GM21576 (cell line): ENCODE measurements around the gene FYCO1.

Experiments used
- ATAC-seq: cut with Tn5 transposase; IDR thresholded peaks from one replicate; pipeline ENCODE4 v1.9.1; 2021; ENCODE audit warnings: mild to moderate bottlenecking, moderate library complexity; ENCODE audit not compliant: unreplicated experiment

Gene FYCO1

DNA sequence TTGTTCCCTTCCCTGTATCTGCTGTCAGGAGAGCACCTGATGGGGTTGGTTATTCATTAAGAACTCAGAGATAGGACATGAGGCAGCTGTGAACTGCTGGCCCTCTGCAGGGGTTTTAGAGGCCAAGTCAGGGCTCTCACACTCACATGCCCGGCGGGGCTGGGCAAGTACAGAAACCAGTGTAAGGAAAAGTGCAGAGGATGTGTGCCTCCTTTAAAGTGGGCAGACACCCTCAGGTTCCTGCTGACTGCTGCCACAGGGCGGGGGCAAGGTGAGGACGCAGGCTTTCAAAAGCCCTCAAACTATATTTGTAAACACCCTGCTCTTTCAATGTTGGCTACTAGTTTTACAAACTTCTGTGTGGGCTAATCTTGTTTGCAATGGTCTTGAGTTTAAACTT, 30.0 kb downstream of the FYCO1 start:
- ATAC-seq = no peak

DNA sequence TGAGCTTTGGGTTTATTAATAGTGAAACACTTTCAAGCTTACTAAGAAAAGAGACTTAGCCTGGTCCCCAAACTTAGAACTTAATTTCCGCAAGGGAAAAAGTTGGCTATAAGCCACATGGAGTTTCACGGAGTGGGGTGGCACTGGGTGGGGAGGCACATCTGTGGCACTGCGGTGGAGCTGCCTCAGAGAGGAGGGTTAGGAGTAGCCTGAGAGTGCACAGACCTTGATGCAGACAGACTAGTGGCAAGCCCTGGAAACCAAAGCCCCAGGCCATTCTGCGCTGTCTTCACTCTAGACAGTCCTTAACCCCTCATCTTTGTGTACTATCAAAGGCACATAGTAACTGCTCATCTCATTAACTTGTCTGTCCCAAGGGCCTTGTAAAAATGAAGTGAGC, 30.4 kb downstream of the FYCO1 start:
- no peak for ATAC-seq

DNA sequence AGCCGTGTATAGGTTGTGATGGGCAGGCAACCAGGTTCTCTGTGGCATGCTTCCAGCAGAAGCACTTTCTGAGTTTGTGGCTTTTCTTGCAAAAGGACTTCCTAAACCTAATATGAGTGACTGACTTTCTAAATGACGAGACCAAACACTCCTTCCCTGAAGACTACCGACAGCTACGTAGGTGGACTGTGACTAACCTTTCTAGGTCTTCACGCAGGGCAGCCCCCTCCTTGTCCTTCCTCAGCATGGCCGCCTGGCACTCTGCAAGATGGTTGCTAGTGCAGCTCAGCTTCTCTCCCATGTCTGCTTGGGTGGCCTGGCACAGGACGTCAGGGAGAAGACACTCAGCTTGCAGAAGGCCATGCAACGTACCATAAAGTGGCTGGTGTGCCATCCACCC, 31.5 kb downstream of the FYCO1 start:
- peak; percentile 56 for ATAC-seq

DNA sequence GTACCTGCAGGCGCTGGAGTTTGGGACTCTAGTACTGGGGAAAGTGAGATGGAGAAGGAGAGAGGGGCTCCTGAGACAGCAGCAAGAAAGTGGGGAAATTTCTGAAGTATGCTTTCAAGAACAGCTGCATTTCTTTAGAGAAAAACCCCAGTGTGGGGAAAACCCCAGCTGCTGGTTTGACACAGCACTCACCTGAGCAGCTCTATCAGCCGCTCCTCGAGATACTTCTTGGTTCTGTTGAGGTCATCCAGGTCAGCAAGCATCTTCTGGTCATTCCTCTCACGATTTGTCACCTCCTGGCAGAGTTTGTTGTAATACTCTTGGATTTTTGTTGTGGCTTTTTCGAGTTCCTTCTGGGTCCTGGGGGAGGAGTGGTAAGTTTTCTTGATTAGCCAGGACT, 33.6 kb downstream of the FYCO1 start:
- ATAC-seq = no peak

DNA sequence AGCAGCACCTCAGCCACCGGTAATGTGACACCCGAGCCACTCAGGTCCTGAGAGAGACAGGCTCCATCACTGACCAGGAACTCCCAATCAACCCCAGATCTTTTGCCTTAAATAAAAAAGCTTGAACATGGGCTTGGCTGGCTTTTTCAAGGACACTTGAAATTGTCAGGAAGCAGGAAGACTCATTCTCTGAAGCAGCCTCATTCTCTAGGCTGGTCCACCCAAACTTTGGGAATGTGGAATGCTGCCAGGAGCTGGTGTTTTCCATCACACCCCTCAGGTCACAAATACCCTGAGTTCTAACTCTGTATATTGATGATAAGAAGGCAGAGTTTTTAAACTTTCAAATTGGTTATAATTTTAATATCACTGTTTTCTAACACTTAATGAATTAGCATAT, 35.3 kb downstream of the FYCO1 start:
- no peak for ATAC-seq

DNA sequence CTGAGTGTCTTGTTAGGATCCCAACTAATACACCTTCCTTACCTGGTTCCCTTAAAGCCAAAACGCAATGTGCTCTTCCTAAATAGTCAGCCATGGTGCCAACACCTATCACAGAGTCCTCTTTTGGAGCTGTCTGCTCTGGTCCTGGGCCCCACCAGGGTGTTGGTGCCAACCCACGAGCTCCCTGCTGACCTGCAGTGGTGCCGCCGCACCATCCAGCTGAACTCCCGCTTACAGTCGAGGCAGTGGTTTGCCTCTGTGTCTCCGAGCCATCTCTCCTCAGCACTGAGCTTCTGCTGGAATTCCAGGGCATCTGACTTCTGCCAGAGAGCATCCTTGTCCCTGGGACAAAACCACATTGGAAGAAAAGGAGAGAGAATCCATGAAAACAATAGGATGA, 36.4 kb downstream of the FYCO1 start:
- ATAC-seq = no peak

DNA sequence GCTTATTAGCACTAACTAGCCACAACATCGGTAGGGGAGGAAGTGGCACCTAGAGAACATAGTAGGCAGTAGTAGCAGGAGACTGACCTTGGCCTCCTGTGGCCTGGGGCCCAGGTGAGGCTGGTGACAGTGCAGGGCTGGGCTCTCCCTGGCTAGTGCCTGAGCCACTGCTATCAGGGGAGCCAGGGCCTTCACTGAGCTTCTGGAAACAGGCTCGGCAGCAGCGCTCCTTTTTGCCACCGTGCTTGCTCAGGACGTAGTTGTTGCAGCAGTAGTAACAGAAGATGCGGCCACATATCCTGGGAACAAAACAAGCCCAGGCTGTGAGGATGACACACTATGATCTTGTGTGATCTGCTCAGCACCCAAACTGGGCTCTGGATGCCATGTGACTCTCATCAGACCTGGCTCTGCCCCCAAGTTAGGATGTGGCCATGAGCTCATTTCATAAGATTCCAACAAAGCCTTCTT, 37.3 kb downstream of the FYCO1 start:
- no peak for ATAC-seq

DNA sequence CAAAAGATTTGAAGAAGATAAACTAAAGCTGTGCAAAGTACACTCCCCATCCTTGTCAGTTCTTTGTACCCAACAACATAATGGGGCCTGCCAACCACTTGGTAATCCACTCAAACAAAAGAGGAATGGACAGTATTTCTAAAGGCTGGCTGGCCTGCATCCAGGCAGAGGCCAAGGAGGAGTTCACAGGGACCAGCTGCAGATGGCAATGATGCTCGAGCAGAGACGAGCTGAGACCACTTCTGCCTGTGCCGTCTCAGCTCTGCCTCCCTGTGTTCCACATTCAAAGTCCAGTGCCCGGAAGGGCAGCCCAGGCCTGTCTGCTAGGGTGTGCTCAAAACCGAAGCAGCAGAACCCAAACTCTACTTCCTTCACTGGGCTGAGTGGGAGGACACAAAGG, 38.0 kb downstream of the FYCO1 start:
- no peak for ATAC-seq

DNA sequence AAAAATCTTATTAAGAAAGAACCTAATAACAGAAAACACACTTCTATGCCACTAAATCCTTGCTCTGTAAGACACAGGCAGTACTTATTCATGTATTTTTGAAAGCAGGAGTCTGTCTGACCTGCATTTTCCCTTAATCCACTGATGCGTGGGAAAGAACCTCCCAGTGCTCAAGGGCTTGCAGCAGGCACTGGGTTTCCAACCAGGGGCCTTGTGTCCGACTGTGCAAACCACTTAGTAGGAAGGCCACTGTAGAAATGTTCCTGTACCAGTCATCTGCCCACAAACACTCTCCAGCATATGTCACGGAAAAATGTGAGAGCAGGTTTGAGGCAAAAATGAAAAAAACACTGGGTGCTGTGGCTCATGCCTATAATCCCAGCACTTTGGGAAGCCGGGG, 39.9 kb downstream of the FYCO1 start:
- no peak for ATAC-seq

DNA sequence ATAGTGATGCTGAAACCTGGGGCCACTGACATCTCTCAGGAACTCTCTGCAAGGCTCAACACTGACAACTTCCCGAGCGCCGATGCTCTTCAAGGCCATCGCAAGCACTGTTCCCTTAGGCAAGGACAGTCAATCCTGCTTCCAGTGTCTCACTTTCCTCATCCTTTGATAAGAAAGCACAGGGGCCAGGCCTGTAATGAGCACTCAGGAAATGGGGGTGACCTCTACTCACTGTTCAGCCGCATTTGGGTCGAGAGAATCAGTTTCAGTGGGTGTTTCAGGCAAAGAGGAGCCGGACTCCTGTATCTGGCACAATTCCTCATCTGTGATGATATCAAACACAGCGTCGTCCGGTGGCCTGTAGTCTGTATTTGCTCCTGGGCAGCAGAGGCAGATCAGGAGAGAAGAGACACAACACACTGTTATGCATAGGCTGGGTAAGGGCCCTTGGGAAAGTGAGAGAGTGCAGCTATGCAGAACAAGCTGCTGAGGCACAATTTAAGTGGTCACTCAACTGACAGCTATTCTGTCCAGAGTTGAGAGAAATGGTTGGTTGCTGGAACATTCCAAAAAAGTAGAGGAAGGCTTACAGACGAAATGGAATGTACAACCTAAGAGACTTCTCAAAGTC, 40.5 kb downstream of the FYCO1 start:
- ATAC-seq = no peak

DNA sequence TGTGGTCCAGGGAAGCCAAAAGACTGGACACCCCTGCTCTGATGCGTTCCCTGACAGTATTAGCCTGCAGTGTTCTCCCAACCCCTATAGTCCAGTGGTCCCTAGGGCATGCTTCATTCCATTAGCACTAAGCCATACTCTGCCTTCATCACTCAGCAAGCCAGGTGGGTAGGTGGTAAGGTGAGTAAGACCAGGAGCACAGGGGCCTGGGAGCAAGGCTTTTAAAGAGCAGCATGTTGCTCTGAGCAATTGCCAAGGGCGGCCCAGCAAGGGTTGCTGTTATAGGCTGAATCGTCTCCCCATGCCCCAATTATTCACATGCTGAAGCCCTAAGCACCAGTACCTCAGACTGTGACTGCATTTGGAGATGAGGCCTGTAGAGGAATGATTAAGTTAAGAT, 41.3 kb downstream of the FYCO1 start:
- no peak for ATAC-seq

DNA sequence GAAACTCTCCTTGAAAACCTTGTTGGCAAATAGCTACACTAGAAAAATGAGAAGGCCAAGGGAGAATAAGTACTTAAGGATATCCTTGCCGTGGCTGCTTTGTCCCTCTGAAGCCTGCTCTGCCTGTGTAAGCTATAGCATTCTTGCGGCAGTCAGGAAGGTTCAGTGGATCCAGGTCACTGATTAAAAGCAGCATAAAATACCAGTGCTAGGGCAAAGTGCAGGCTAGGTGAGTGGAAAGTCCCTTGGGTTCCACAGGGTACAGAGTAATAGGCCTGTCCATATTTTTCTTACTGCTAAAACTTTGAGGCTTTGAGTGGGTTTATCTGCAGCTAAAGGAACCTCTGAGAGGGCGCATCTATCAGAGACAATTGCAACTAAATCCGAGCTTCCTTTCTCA, 42.1 kb downstream of the FYCO1 start:
- no peak for ATAC-seq

DNA sequence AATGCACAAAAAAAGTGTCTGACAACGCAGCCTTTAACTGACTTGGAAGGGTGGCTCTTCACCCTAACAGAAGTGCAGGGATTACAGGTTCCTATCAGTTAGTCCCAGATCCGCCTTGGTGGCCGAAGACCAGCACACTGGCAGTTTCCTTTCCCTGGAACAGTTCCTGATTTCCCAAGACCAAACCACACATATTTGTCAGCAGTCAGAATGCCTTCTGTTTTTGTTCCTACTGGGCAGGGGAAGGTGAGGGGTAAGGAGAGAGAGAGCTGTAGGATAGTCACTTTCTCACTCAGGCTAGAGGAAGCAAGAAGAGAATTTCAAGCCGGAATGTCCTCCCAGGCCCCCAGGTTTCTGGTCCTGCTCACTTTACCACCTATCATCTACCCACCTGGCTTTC, 43.2 kb downstream of the FYCO1 start:
- no peak for ATAC-seq

DNA sequence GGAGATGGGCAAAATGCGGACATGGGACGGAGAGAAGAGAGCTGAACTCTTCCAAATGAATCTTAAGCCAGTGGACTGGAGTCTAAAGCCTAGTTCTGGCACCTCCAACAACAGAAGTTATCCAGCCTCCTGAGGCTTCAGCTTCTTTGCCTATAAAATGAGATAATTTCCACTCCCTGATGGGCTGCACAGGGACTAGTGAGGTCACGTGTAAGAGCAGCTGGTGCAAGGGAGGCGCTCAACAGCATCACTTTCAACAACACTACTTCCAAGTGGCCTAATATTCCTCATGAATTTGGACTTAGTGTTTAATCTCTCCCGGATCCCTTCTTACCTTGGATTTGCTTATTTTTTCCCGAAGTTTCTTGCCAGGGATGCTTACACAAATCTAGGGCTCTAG, 43.7 kb downstream of the FYCO1 start:
- no peak for ATAC-seq

DNA sequence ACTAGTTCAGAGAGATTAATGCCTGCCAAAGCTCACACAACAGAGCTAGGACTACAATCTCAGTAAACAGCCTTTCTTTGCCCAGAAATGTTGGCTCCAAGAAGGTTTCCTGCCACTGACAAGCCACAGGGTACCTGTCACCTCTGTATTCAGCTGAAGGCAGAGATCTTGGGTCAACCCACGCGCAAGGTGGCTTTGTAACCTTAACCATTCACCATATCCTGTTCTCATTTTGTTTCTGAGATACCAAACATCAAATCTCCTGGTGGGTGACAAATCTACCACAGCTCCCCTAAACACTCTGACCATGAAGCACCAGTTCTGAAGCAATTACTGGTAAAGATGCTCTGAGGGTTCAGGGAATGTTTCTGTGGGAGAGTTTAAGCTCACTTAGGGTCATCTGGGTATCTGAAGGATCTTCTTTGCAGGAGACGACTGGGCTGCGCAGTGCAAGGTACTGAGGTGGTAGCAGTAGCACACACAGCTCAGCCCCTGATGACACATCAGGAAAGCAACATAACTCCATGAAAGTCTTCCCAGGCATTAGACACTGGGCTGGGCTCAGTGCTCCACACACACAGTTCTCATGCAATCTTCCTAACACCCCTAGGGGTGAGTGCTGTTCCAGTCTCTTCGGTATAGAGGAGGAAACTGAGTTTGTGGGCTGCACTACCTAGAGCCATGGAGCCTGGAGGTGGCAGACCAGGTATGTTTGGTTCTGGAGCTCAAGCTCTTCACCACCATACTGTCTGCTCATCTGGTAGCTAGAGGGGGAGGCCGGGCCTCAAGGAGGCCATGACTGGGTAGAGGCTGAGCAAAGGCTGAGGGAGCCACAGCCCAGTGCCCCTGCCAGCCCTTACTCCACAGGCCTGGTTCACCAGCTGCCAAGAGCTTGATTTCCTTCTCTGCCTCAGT, 44.7 kb downstream of the FYCO1 start:
- ATAC-seq = no peak

DNA sequence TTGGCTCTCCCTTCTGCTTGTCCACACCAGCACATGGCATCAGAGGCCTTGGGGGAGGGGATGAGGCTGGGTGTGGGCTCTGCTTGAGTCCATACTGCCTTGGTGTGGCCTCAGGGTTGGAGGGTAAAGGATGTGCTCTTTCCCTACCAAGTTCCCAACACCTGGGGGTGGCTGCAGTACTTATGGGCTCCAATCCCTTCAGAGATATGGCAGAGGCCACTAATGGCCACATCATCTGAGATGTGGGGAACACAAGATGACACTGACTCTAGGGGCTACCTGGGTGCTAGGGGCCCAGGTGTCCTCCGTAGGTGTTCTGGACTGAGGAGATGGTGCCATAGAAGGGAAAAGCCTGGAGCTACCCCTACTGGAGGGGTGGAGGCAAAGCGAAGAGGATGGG, 45.5 kb downstream of the FYCO1 start:
- ATAC-seq = no peak

DNA sequence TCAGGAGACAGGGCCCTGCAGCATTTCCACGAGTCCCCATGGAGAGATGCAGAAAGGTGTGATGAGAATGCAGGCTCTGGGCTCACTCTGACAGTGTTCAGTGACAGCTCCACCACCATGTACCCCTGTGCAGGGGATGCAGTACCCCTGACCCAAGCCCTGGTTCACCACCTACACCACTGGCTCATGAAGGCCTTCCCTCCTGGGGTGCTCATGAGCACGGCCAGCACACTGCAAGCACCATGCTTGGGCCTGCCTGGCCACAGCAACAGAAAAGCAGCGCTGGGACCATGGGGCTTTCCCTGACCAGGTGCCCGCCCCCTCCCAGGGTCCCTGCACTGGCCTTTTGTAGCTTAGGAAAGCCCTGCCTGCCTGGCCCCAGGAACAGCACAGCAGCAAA, 46.2 kb downstream of the FYCO1 start:
- ATAC-seq = no peak

DNA sequence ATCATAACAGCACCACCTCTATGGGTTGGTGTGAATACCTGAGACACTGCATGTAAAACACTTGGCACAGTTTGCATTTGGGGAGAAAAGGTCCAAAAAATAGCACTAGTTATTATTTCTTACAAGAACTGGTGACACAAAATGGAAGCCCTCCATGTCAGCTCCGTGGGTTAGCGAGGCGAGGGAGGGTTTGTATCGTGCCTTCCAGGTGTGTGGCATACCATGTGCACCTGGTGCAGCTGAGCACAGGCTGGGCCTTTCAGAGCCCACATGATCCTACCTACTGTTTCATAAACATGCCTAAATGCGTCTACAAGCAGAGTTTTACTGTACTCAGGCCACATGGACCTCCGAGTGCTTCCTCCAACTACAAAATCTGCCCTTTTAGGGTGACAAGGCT, 46.7 kb downstream of the FYCO1 start:
- ATAC-seq = no peak

DNA sequence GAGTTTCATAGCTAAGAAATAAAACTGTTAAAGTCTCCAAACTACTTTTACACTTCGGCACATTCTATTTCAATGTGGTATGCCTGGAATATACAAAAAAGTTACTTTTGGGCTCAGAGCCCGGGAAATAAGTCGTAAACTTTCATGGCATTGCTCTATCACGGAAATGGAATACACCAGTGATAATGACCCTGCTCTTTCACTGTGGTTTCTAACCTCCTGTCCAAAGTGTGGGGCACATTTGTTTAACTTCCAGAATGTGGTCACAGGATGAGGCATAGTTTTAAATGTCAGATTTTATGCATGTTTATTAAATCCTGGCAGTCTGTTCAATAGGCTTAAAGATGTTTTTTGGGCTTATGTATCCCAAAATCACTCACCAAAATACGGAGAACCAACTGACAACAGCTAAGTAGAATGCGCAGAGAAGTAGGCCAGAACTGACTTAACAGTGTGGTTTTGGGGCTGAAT, 47.3 kb downstream of the FYCO1 start:
- no peak for ATAC-seq

DNA sequence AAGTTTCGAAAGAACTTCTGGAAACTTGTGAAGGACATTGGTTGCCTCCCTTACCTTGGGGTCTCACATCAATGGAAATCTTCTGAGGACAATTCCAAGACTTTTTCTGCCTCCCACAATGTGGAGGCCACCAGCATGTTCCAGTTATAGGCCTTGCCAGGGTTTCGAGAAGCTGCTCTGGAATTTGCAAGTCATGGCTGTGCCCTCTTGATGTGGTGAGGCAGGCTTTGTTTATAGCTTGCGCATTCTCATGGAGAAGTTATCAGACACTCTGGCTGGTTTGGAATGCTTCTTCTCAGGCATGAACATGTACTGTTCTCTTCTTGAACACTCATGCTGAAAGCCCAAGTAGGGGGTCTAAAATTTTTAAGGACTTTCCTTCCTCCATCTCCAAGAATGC, 48.3 kb downstream of the FYCO1 start:
- ATAC-seq = no peak

DNA sequence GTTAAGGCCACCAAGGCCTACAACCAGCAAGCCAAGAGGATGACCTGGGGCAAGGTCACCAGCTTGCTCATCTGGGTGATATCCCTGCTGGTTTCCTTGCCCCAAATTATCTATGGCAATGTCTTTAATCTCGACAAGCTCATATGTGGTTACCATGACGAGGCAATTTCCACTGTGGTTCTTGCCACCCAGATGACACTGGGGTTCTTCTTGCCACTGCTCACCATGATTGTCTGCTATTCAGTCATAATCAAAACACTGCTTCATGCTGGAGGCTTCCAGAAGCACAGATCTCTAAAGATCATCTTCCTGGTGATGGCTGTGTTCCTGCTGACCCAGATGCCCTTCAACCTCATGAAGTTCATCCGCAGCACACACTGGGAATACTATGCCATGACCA, 48.7 kb downstream of the FYCO1 start:
- ATAC-seq = no peak

DNA sequence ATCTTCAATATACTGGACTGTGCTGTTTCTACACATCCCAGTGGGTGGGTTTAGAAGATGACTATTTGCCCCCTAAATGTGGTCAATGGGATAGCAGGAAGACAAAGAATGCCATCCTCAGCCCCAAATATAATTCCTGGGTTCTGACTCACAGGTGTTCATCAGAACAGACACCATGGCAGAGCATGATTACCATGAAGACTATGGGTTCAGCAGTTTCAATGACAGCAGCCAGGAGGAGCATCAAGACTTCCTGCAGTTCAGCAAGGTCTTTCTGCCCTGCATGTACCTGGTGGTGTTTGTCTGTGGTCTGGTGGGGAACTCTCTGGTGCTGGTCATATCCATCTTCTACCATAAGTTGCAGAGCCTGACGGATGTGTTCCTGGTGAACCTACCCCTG, 49.3 kb downstream of the FYCO1 start:
- ATAC-seq = no peak
